DOHH2 (cell line): ENCODE data around the gene GPRC5C.

Experiments
- H3F3A ChIP-seq: fragments of 200-600 bp; sonication (generic), shearing (Covaris generic); 2 replicates; pipeline ENCODE4 v1.6.0; 2016; ENCODE audit warnings: antibody characterized with exemption, mild to moderate bottlenecking; ENCODE audit not compliant: control insufficient read depth, insufficient read depth
- H3K27ac ChIP-seq: fragments of 200-600 bp; sonication (generic); 2 replicates; pipeline ENCODE4 v1.5.1; 2014; ENCODE audit warnings: low read depth, mild to moderate bottlenecking, low read length, moderate library complexity
- H3K27me3 ChIP-seq: fragments of 200-600 bp; sonication (generic); 2 replicates; pipeline ENCODE4 v1.6.1; 2014; ENCODE audit warnings: mild to moderate bottlenecking, low read length, mixed read lengths; ENCODE audit not compliant: control insufficient read depth
- H3K36me3 ChIP-seq: fragments of 200-600 bp; sonication (generic); 2 replicates; pipeline ENCODE4 v1.6.1; 2014; ENCODE audit warnings: mild to moderate bottlenecking, low read length, moderate library complexity, mixed read lengths; ENCODE audit not compliant: control insufficient read depth
- H3K4me1 ChIP-seq: fragments of 200-600 bp; sonication (generic); 2 replicates; pipeline ENCODE4 v1.6.1; 2014; ENCODE audit warnings: mild to moderate bottlenecking, low read length, mixed read lengths; ENCODE audit not compliant: control insufficient read depth
- H3K4me2 ChIP-seq: fragments of 200-600 bp; sonication (generic); 2 replicates; pipeline ENCODE4 v1.6.0; 2014; ENCODE audit warnings: mild to moderate bottlenecking, low read length, moderate library complexity
- H3K4me3 ChIP-seq: fragments of 200-600 bp; sonication (generic); 2 replicates; pipeline ENCODE4 v1.5.1; 2014; ENCODE audit warnings: mild to moderate bottlenecking, low read length, mixed read lengths
- H3K79me2 ChIP-seq: fragments of 200-600 bp; sonication (generic); 2 replicates; pipeline ENCODE4 v1.6.1; 2014; ENCODE audit warnings: mild to moderate bottlenecking, low read length, mixed read lengths; ENCODE audit not compliant: control insufficient read depth
- H3K9me2 ChIP-seq: fragments of 200-600 bp; sonication (generic); replicated peaks from 2 replicates; pipeline ENCODE4 v1.6.1; 2014; ENCODE audit warnings: mild to moderate bottlenecking, low read length, mixed read lengths; ENCODE audit not compliant: control insufficient read depth
- H3K9me3 ChIP-seq: fragments of 200-600 bp; sonication (generic); 2 replicates; pipeline ENCODE4 v1.6.1; 2014; ENCODE audit warnings: antibody characterized with exemption, low read length, mixed read lengths; ENCODE audit not compliant: control insufficient read depth, insufficient read depth
- H4K20me1 ChIP-seq: fragments of 200-600 bp; sonication (generic); 2 replicates; pipeline ENCODE4 v1.6.0; 2014; ENCODE audit warnings: low read depth, mild to moderate bottlenecking, antibody characterized with exemption, low read length, moderate library complexity; ENCODE audit not compliant: control insufficient read depth, insufficient read depth
- CTCF ChIP-seq: fragments of 200-600 bp; sonication (generic); IDR thresholded peaks from one replicate; pipeline ENCODE4 v1.5.1; 2014; ENCODE audit warnings: antibody characterized with exemption, mild to moderate bottlenecking, low read depth, low read length; ENCODE audit not compliant: poor library complexity, severe bottlenecking
- EZH2phosphoT487 ChIP-seq: fragments of 200-600 bp; sonication (generic); IDR thresholded peaks from 2 replicates; pipeline ENCODE4 v1.6.1; 2017; ENCODE audit warnings: borderline replicate concordance, mild to moderate bottlenecking, antibody characterized with exemption, low read length, moderate library complexity, mixed read lengths

The GPRC5C gene

DNA sequence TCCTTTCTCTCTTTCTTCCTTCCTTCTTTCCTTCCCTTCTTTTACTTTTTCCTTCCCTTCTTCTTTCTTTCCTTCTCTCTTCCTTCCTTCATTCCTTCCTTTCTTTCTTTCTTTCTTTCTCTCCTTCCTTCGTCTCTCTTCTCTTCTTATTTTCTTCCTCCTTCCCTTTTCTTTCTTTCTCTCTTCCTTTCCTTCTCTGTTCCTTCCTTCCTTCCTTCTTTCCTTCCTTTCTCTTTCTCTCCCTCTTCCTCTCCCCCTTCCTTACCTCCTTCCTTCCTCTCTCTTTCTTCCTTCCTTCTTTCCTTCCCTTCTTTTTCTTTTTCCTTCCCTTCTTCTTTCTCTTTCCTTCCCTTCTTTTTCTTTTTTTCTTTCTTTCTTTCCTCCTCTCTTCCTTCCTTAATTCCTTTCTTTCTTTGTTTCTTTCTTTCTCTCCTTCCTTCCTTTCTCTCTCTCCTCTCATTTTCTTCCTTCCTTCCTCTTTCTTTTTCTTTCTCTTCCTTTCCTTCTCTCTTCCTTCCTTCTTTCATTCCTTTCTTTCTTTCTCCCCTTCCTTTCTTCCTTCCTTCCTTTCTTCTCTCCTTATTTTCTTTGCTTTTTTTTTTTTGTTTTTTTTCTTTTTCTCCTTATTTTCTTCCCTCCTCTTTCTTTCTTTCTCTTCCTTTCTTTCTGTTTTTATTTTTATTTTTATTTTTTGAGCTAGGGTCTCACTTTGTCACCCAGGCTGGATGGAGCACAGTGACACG is 41.8 kb upstream of the GPRC5C start:
- Histone ChIP-seq H3K27me3 (no peaks in the 10 kb centered on the region), H3K27ac (no peak overlapping the region)

GRCh38 chr17:74390680-74391653 is 40.9 kb upstream of the GPRC5C start:
- Histone ChIP-seq H3K4me2 (no peak overlapping the region), H3K9me2 (no peaks in the 10 kb centered on the region), H3K27ac (no peak overlapping the region), H3F3A (no peaks in the 10 kb centered on the region), H3K27me3 (no peaks in the 10 kb centered on the region), H3K79me2 (no peaks in the 10 kb centered on the region), H3K4me3 (no peak overlapping the region), H3K4me1 (no peaks in the 10 kb centered on the region), H4K20me1 (no peaks in the 10 kb centered on the region), H3K9me3 (no peaks in the 10 kb centered on the region), H3K36me3 (no peaks in the 10 kb centered on the region)
- TF ChIP-seq EZH2phosphoT487, result no peak
- no peak for TF ChIP-seq CTCF

More for the DNA sequence above, 41.8 kb upstream of the GPRC5C start:
- no peaks in the 10 kb centered on the region for H3K9me2 ChIP-seq
- TF ChIP-seq EZH2phosphoT487, result no peak
- TF ChIP-seq CTCF, result no peak
- no peak overlapping the region for H3K4me2 ChIP-seq
- no peak overlapping the region for H3K4me3 ChIP-seq
- no peaks in the 10 kb centered on the region for H3F3A ChIP-seq
- H4K20me1 ChIP-seq, result no peaks in the 10 kb centered on the region
- H3K9me3 ChIP-seq, result no peaks in the 10 kb centered on the region
- H3K4me1 ChIP-seq, result no peaks in the 10 kb centered on the region
- no peaks in the 10 kb centered on the region for H3K79me2 ChIP-seq
- H3K36me3 ChIP-seq, result no peaks in the 10 kb centered on the region

GRCh38 chr17:74391771-74392170 is 40.1 kb upstream of the GPRC5C start:
- Histone ChIP-seq H3K4me1 (no peaks in the 10 kb centered on the region), H3K79me2 (no peaks in the 10 kb centered on the region), H3F3A (no peaks in the 10 kb centered on the region), H3K9me3 (no peaks in the 10 kb centered on the region), H4K20me1 (no peaks in the 10 kb centered on the region), H3K4me2 (no peak overlapping the region), H3K9me2 (no peaks in the 10 kb centered on the region), H3K27me3 (no peaks in the 10 kb centered on the region), H3K27ac (no peak overlapping the region), H3K4me3 (no peak overlapping the region), H3K36me3 (no peaks in the 10 kb centered on the region)
- no peak for TF ChIP-seq CTCF
- no peak for TF ChIP-seq EZH2phosphoT487
